ENCODE data around the gene NOMO2. TPM values are rescaled to one million over a fixed set of nuclear protein-coding genes. Genes with fewer than 3 reads are reported as not detected.
"Not testable (repeated sequence)": the region's sequence is repeated elsewhere in the genome, so short reads cannot be mapped to it uniquely, and the experiment has no call there.

The NOMO2 gene
- total RNA-seq, 1 donor from 2014 or later = 130 TPM

DNA sequence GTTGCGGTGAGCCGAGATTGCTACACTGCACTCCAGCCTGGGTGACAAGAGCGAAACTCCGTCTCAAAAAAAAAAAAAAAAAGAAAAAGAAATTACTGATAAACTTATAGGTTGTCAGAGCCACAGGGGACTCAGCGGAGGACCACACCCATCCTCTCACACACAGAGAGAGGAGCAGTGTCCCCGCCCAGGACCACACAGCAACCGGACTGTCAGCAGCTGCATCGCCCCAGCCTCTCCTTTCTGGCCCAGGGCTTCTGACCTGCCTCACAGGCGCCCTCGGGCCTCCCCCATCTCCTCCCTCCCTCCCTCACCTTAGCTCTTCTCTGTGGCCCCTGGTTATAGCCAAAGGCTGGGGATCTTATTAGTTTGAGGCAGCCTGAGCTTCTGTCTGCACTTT lies 27.9 kb upstream of the NOMO2 start:
- H3K9me3 Mint-ChIP-seq; intact Hi-C loops (cut with micrococcal nuclease); H3K4me1 Mint-ChIP-seq; H3K36me3 Mint-ChIP-seq (ENCODE audit: low read depth); H3K27ac Mint-ChIP-seq; H3K4me3 Mint-ChIP-seq; DNase-seq; H3K27me3 Mint-ChIP-seq: not testable (repeated sequence)

DNA sequence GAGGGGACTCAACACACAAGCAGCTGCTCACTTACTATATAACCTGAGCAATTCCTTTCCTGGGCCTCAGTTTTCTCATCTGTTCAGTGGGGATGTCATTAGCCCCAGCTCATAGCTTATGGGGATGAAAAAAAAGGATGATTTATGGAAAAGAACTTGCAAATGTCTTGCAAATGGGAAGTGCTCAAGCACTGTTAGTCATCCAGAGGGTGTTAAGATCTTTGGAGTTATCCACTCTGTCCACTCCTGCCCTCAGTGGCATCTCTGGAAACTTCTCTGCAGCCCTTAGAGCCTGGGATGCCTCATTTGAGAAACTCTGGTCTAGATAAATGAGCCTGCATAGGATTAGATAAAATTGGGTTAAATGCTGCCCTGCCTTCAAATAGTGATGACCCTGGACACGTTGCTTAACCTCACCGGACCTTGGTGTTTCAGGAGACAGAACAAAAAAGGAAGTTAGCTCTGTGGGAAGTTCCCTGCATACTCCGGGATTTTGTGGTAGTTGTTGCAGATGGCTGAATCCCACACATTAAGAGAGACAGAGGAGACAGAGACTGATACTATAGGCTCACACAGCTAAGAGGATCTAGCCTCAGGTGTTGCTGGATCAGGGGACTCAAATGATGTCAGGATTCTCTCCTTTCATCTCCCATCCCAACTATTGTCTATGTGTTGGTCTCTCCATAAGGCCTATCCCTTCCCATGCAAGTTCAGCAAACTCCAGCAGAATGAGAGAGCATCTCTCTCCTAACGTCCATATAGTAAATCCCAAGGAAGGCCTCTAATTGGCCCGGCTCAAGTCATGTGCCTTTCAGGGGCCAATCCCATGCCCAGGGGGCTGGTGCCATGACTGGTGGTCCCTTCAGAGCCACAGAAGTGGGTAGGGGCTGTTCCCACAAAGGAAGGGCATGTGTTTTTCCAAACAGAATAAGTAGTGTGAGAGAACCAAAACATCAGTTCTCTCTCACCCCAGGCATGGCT lies 25.0 kb upstream of the NOMO2 start:
- intact Hi-C loops (cut with micrococcal nuclease); H3K36me3 Mint-ChIP-seq (ENCODE audit: low read depth); DNase-seq; H3K27ac Mint-ChIP-seq; H3K27me3 Mint-ChIP-seq; H3K4me3 Mint-ChIP-seq; H3K4me1 Mint-ChIP-seq; H3K9me3 Mint-ChIP-seq: not testable (repeated sequence)

- H3K9me3 Mint-ChIP-seq; H3K27me3 Mint-ChIP-seq; DNase-seq; H3K36me3 Mint-ChIP-seq (ENCODE audit: low read depth); H3K4me1 Mint-ChIP-seq; intact Hi-C loops (cut with micrococcal nuclease); H3K4me3 Mint-ChIP-seq; H3K27ac Mint-ChIP-seq: not testable (repeated sequence)
Measured at GRCh38 chr16:18585789-18586188, 23.9 kb upstream of the NOMO2 start.

GRCh38 chr16:18582902-18583301 lies 21.0 kb upstream of the NOMO2 start:
- intact Hi-C loops (cut with micrococcal nuclease) = no loop called here
- Mint-ChIP-seq H3K27ac (no peak overlapping the region), H3K27me3 (no peaks in the 10 kb centered on the region), H3K4me1 (no peaks in the 10 kb centered on the region), H3K4me3 (no peak overlapping the region), H3K9me3 (peaks cover 2% of the 10 kb centered on the region), H3K36me3 (ENCODE audit: low read depth) (no peaks in the 10 kb centered on the region)
- no peak for DNase-seq

DNA sequence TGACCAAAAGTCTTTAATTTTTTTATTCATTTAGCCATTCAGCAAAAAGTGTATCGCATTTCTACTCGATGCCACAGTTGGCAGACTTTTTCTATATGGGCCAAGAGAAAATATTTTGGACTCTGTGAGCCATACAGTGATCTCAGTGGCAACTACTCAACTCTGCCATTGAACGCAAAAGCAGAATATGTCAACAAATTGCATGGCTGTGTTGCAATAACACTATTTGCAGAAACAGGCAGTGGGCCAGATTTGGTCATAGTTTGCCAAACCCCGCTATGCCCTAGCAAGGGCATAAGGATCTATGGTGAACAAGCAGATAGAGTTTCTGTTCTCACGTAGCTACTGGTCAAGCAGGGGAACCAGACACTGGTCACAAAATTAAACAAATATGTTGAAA lies 18.5 kb upstream of the NOMO2 start:
- H3K27ac Mint-ChIP-seq; intact Hi-C loops (cut with micrococcal nuclease); H3K9me3 Mint-ChIP-seq; DNase-seq; H3K4me1 Mint-ChIP-seq; H3K4me3 Mint-ChIP-seq; H3K36me3 Mint-ChIP-seq (ENCODE audit: low read depth); H3K27me3 Mint-ChIP-seq: not testable (repeated sequence)

GRCh38 chr16:18579261-18579660 lies 17.4 kb upstream of the NOMO2 start:
- H3K36me3 Mint-ChIP-seq (ENCODE audit: low read depth); H3K4me1 Mint-ChIP-seq; intact Hi-C loops (cut with micrococcal nuclease); H3K4me3 Mint-ChIP-seq; H3K27me3 Mint-ChIP-seq; H3K9me3 Mint-ChIP-seq; H3K27ac Mint-ChIP-seq; DNase-seq: not testable (repeated sequence)

DNA sequence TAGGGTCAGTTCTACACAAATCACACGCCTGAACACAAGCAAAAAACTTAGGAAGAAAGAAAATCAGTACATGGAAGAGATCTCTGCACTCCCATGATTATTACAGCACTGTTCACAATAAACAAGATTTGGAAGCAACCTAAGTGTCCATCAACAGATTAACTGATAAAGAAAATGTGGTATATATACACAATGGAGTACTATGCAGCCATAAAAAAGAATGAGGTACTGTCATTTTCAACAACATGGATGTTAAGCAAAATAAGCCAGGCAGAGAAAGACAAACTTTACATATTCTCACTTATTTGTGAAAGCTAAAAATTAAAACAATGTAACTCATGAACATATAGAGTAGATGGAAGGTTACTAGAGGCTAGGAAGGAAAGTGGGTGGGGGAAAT lies 16.0 kb upstream of the NOMO2 start:
- intact Hi-C loops (cut with micrococcal nuclease) = not testable (repeated sequence)

GRCh38 chr16:18575945-18576344 lies 14.0 kb upstream of the NOMO2 start:
- intact Hi-C loops (cut with micrococcal nuclease); H3K27me3 Mint-ChIP-seq; H3K4me3 Mint-ChIP-seq; H3K36me3 Mint-ChIP-seq (ENCODE audit: low read depth); DNase-seq; H3K4me1 Mint-ChIP-seq; H3K9me3 Mint-ChIP-seq; H3K27ac Mint-ChIP-seq: not testable (repeated sequence)

More for the DNA sequence above, 16.0 kb upstream of the NOMO2 start:
- H3K4me3 Mint-ChIP-seq; H3K4me1 Mint-ChIP-seq; H3K27me3 Mint-ChIP-seq; DNase-seq; H3K9me3 Mint-ChIP-seq; H3K36me3 Mint-ChIP-seq (ENCODE audit: low read depth); H3K27ac Mint-ChIP-seq: not testable (repeated sequence)

- H3K27ac Mint-ChIP-seq; H3K36me3 Mint-ChIP-seq (ENCODE audit: low read depth); H3K9me3 Mint-ChIP-seq; DNase-seq; H3K4me3 Mint-ChIP-seq; H3K27me3 Mint-ChIP-seq; H3K4me1 Mint-ChIP-seq; intact Hi-C loops (cut with micrococcal nuclease): not testable (repeated sequence)
Measured at GRCh38 chr16:18575298-18575917, 13.5 kb upstream of the NOMO2 start.

- H3K4me3 Mint-ChIP-seq; H3K27ac Mint-ChIP-seq; H3K27me3 Mint-ChIP-seq; DNase-seq; H3K4me1 Mint-ChIP-seq; H3K36me3 Mint-ChIP-seq (ENCODE audit: low read depth); intact Hi-C loops (cut with micrococcal nuclease); H3K9me3 Mint-ChIP-seq: not testable (repeated sequence)
Measured at GRCh38 chr16:18573887-18574286, 12.0 kb upstream of the NOMO2 start.

GRCh38 chr16:18572973-18573372 lies 11.1 kb upstream of the NOMO2 start:
- H3K27me3 Mint-ChIP-seq; intact Hi-C loops (cut with micrococcal nuclease); H3K4me1 Mint-ChIP-seq; H3K36me3 Mint-ChIP-seq (ENCODE audit: low read depth); H3K27ac Mint-ChIP-seq; H3K9me3 Mint-ChIP-seq; DNase-seq; H3K4me3 Mint-ChIP-seq: not testable (repeated sequence)

- H3K9me3 Mint-ChIP-seq; H3K36me3 Mint-ChIP-seq (ENCODE audit: low read depth); intact Hi-C loops (cut with micrococcal nuclease); H3K4me3 Mint-ChIP-seq; H3K27ac Mint-ChIP-seq; H3K4me1 Mint-ChIP-seq; DNase-seq; H3K27me3 Mint-ChIP-seq: not testable (repeated sequence)
Measured at GRCh38 chr16:18571307-18571850, 9.5 kb upstream of the NOMO2 start.

DNA sequence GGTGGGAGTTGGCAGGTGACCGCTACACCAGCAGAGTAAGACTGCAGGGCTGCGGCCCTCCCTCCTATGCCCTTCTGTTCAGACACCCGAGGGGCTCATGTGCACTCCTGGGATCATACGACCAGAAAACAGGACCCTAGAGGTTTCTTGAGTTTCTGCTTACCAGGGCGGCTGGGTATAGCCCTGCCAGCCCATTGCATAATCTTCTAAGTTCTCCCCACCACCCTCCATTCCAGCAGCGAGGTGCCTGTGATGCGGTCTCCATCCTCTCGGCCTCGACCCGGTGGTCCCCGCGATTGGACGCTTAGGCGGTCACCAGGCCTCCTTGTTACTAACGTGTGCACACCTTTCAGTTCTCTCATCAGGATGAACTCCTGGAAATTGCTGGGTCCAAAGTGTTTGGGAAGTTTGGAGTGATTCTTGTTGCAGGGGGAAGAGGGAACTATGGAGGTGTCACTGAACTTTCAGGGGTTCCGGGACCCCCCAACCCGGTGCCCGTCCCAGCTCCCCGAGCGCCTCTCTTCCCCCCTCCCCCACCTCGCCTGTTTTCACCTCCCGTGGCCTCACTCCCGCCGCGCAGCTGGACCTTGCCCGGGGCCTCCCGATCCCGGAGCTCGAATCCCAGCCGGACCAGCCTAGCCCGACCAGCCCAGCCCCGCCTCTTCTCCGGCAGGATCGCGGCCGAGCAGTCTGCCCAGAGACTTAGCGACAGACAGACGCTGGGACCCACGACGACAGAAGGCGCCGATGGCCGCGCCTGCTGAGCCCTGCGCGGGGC lies 8.8 kb upstream of the NOMO2 start:
- H3K27me3 Mint-ChIP-seq; H3K4me3 Mint-ChIP-seq; DNase-seq; H3K9me3 Mint-ChIP-seq; intact Hi-C loops (cut with micrococcal nuclease); H3K36me3 Mint-ChIP-seq (ENCODE audit: low read depth); H3K4me1 Mint-ChIP-seq; H3K27ac Mint-ChIP-seq: not testable (repeated sequence)

Measured in activated CD4-positive, alpha-beta T cell treated with anti-CD3 and anti-CD28 coated beads, Interleukin-2, amount 10 ng/mL, durations not matched to agents 24 days and 14 days (primary cell).